Activated CD4-positive, alpha-beta T cell treated with anti-CD3 and anti-CD28 coated beads for 24 hours (primary cell): ENCODE measurements around the gene DNAH3.

Experiments used
- DNase-seq, 2 donors: peaks; one replicate each; pipeline ENCODE4 v3.0.0-alpha.2; 2020; ENCODE audit warnings: low read depth in 2 of 2

The DNAH3 gene

DNA sequence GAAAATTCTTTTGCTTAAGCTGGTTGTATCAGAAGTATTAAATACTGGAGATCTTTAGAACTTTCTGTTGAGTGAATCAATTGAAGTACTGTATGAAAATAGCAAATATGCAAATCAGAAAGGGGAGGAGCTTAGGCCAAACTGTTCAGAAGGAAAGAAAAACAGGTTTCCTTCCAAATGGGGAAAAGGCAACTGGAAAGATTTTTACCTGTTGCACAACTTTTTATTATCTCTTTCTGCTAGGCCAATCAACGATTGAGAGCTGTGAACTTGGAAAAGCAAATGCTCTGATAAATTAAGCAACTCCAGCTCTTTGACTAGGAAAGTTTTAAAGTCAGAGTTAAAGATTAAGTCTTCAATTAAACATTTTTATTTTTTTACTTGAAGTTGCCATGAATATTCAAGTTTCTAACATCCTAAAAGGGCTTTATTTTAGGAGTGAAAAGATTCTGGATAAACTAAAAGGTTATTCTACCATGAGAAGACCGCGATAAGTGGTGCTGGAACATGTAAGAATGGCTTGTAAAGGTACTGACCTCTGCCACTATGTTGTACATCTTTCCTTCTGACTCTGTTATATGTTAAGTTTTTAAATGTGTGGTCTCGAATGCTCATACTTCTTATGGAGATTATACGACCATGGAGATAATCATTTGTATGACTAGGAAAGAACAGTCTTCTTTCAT lies 266.9 kb downstream of the DNAH3 start:
- DNase-seq: no peak
